GM18499 (cell line): ENCODE data around the gene RYR3.

Experiments used
- ATAC-seq: cut with Tn5 transposase; IDR thresholded peaks from one replicate; pipeline ENCODE4 v1.9.1; 2021; ENCODE audit warnings: moderate number of reproducible peaks; ENCODE audit not compliant: insufficient read depth, unreplicated experiment

The RYR3 gene

GRCh38 chr15:33443708-33444107 lies 132.9 kb downstream of the RYR3 start:
- no peak for ATAC-seq

- no peak for ATAC-seq
These were observed 135.2 kb downstream of the RYR3 start for GRCh38 chr15:33445984-33446383.

GRCh38 chr15:33448151-33448550 lies 137.4 kb downstream of the RYR3 start:
- no peak for ATAC-seq

DNA sequence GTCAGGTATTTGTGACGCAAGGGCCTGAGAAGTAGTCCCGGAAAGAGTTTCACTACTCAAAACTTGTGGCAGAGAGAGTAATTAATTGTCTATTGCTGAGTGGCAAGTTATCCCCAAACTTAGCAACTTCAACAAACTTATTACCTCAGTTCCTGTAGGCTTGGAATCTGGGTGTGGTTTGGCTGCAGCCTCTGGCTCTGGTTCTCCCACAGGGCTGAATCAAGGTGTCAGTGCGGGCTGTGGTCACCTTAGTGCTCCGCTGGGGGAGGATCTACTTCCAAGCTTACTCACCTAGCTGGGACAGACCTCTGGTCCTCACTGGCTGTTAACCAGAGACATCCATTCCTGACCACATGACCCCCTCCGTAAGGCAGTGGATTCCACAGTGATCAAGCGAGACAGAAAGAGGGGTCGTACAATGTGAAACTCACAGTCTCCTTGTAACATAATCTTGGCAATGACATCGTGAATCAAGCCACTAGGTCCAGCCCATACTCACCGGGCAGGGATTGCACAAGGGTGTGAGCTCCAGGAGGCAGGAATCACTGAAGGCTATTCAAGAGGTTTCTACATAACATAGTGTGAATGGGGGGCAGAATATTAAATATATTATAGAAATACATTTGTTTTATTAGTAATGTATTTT lies 138.3 kb downstream of the RYR3 start:
- no peak for ATAC-seq

GRCh38 chr15:33449810-33450209 lies 139.0 kb downstream of the RYR3 start:
- no peak for ATAC-seq

GRCh38 chr15:33451385-33451784 lies 140.6 kb downstream of the RYR3 start:
- ATAC-seq = no peak

DNA sequence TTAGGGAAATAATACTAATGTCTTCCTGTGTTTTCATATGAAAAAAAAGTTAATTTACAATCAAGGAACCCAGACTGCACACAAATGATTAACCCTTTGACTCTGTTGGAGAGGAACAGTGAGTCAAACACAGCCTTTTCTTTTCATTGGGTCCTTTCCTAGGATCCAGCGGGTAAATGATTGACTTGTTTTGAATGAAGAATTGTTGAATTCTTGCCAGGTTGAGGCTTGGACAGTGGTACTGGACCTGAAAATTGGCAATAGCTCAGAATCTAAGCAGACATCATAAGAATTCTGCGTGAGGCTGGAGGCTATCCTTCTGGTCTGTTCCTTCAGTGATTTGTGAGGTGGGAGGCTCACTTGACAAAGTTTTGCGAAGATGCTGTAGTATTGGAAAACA lies 143.0 kb downstream of the RYR3 start:
- ATAC-seq = no peak

DNA sequence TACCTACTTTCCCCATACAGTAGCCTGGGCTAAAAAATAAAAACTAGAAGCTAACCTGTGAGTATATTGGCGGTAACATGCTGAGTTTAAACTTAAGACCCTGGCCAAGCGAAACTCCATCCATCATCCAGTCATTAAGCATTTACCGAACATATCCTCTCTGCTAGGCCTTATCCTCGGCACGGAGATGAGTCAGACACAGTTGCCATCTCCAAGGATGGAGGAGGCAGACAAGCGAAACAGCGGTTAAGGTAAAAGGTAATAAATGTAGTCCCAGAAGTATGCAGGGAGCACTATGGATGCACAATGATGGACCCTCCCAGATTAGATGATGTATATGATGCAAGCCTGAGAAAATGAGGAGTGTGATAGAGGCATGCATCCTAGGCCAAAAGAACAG lies 143.6 kb downstream of the RYR3 start:
- no peak for ATAC-seq

DNA sequence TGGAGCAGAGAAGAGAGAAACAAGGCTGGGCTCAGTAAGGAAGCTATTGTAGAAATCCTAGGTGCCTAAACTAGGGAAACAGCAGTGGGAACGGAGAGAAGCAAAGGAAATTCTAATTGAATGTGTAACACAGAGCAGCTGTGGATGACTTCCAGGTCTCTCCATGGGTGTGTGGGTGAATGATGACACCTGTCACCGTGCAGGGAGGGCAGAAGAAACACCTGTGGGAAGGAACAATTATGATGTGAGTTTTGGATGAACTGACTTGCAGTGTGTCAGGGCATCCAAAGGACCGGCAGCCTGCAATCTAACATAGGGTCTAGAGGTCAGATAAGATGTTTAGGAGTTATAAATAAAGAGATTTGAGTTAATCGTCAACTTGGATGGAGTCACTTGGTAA lies 144.2 kb downstream of the RYR3 start:
- ATAC-seq = no peak

- no peak for ATAC-seq
These were observed 147.7 kb downstream of the RYR3 start for GRCh38 chr15:33458421-33458820.

GRCh38 chr15:33460166-33460805 lies 149.5 kb downstream of the RYR3 start:
- no peak for ATAC-seq

DNA sequence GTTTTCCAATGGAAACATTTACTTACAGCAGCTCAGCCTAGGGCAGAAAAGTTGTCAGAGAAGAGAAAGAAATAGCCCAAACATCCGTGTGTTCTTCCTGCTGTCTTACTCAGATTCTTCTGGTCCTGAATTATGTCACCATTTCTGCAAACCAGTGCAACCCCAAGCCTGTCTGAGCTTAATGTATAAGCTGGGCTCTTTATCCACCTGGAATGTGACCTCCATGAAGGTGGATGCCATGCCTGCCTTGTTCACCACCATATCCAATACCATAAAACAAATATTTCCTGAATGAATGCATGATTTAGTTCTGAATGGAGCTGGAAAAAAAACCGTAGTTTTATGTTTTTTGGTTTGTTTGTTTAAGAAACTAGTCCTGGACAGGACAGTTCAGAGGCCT lies 150.9 kb downstream of the RYR3 start:
- ATAC-seq = no peak

DNA sequence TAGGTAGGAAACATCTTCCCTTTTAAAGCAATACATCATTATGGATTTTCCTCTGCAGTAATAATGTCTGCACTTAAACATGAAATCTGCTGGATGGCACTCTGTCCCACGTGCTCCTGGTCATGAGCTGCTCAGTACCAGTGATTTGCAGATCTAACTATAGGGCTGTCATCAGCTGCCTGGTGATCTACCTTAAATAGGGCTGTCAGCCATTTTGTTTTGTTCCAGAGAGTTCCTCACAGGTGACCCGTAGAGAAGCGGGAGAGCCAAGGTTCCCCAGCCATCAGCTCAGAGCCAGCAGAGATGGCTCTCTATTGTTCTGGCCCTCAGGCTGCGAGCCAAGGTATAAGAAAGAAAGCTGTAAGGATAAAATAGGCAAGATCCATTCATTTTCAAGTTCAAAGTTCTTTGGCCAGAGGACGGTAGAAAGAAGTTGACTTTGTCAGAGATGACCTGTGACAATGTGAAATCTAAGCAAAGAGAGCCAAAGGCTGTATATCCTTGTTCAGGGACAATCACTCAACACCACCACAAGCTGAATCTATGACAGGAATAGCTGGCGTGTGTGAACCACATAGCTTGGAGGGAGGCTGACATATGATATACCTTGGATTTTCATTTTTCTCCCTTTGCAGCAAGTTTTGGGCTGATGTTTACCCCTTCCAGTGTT lies 156.5 kb downstream of the RYR3 start:
- no peak for ATAC-seq

DNA sequence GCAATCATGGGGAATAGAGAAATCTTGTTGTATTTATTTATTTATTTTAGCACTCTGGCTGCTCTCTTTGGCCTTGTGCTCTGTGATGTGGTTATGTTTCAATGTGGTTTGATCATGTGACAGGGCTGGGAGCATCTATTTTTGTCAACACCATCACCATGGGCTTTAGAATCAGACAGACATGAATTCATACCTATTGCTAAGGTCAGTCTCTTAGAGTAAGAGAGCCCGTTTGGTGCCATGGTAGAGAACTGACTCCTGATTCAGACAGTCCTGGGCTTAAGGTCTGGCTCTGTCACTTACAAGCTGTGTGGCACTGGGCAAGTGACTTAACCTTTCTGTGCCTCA lies 157.0 kb downstream of the RYR3 start:
- ATAC-seq = no peak

GRCh38 chr15:33468740-33469139 lies 158.0 kb downstream of the RYR3 start:
- no peak for ATAC-seq

- ATAC-seq = no peak
These were observed 162.2 kb downstream of the RYR3 start for GRCh38 chr15:33473005-33473404.

DNA sequence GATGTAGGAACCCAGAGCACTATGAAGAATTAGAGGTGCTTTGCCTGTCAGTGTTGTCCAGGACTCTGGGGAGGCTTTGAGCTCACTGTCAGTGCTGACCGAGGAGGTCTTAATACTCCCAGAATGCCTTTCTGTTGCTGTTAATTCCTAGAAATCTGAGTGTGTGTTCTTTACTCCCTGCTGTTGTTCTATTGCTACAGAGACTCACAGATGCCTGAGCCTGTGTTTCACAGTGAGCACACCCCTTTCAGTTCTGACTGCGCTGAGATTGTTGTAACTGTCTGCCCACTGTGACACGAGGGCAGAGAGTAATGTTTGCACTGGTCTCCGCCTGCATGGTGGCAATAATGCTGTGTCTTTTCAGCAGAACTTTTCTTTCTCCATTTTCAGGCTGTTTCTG lies 162.9 kb downstream of the RYR3 start:
- ATAC-seq = no peak

DNA sequence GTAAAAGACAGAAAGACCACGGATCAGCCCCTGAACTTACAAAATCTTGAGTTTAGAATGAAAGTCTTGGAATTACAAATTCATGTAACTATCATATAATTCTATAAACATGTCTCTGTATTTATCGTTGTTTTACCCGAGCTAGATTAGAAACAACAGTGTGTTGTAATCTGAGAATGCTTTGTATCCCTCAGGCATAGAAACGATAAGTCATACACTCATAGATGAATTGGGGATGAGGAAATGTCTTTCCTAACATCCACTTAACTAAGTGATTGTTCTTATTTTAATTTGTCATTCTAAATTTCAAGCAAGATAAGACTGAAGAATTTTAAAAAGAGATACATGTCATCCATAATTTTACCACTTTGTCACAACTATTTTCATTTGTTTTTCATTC lies 165.3 kb downstream of the RYR3 start:
- ATAC-seq = no peak

DNA sequence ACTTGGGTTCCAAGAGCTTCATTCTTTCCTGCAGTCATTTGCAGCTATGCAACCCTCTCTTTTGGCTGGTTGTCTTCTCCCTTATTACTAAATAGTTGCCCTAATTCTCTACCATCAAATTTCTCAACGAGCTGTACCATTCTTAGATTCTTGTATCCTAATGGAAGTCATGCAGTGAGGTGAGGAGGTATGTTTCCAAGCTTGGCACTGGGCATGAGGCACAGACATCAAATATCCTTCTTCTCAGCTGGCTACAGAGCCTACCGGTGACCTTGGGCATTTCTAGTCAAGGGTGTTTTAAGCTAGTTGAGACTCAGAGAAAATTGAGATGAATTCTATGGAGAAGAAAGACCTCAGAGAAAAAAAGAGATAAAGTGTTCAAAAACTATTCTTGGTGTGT lies 166.1 kb downstream of the RYR3 start:
- no peak for ATAC-seq

DNA sequence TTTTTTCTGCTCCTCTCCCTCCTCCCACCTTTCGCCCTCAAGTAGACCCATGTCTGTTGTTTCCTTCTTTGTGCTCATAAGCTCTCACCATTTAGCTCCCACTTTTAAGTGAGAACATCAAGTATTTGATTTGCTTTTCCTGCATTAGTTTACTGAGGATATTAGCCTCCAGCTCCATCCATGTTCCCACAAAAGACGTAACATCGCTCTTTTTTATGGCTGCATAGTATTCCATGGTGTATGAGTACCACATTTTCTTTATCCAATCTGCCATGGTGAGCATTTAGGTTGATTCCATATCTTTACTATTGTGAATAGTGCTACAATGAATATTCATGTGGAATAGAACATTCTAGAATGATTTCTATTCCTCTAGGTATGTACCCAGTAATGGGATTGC lies 178.6 kb downstream of the RYR3 start:
- no peak for ATAC-seq

DNA sequence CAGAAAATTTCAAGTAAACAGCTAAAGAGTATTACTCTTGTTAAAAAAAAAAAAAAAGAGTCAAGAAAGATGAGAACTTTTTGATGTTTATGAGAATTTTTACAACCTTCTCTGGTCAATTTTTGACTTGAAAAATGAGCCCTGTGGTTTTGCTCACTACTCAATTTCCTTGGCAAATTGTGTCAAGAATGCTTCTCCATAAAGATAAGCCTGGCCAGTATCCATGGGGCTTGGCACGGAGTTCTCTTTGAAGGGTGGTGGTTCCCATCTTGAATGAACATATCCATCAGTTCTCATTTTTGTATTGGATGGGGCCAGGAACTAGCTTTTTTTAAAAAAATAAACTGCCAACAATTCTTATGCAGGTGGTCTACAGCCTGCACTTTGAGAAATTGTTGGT lies 179.9 kb downstream of the RYR3 start:
- ATAC-seq = no peak

- ATAC-seq = no peak
These were observed 181.8 kb downstream of the RYR3 start for GRCh38 chr15:33492434-33493052.
